ENCODE measurements around the gene LSMEM2.

LSMEM2 gene

GRCh38 chr3:50262778-50263177, 16.1 kb upstream of the LSMEM2 start:
- Histone ChIP-seq H3K79me2 (ENCODE audit: control insufficient read depth, insufficient read depth, low read length, poor library complexity) (peaks cover 14% of the 10 kb centered on the region), H3K79me1 (ENCODE audit: low read length) (peaks cover 43% of the 10 kb centered on the region), H3K9ac (ENCODE audit: low read length) (no peak overlapping the region), H3K27ac (ENCODE audit: low read depth, low read length) (no peak overlapping the region), H2AFZ (ENCODE audit: insufficient read depth, low read length, poor library complexity) (no peak overlapping the region), H3K4me2 (ENCODE audit: low read length) (no peak overlapping the region), H3K14ac (ENCODE audit: low read length) (peak overlapping the region; percentile 40), H3K18ac (ENCODE audit: low read length) (peak overlapping the region; percentile 25), H3K27me3 (ENCODE audit: insufficient read depth, low read length) (no peaks in the 10 kb centered on the region), H3K4me1 (ENCODE audit: control insufficient read depth in 1 of 2, insufficient read depth in 2 of 2, low read length in 2 of 2) (peaks cover 38 to 44% of the 10 kb centered on the region in 2 experiments), H4K12ac (ENCODE audit: low read depth, low read length) (no peak overlapping the region), H4K91ac (ENCODE audit: low read depth, low read length) (peak overlapping the region; percentile 41), H3K4me3 (ENCODE audit: low read depth, low read length) (no peak overlapping the region), H2BK5ac (ENCODE audit: low read depth, low read length, poor library complexity) (no peak overlapping the region), H3K36me3 (ENCODE audit: control insufficient read depth in 1 of 2, insufficient read depth in 2 of 2, low read length in 2 of 2) (peaks cover 12 to 13% of the 10 kb centered on the region in 2 experiments), H3K4ac (ENCODE audit: low read depth, low read length) (no peak overlapping the region), H3K9me3 (ENCODE audit: insufficient read depth, low read depth, low read length) (no peaks in the 10 kb centered on the region), H2BK120ac (ENCODE audit: insufficient read depth, low read length, poor library complexity) (no peak overlapping the region), H2AK5ac (ENCODE audit: low read length) (peak overlapping the region; percentile 6), H3K23ac (ENCODE audit: low read length) (no peak overlapping the region), H4K8ac (ENCODE audit: low read depth, low read length) (no peak overlapping the region), H2BK12ac (ENCODE audit: low read length) (peak overlapping the region; percentile 66)
- no CpG with 5 or more reads among the region's 7 CpGs for WGBS (ENCODE audit: extremely low coverage, insufficient coverage, insufficient read length)
- no peak for DNase-seq

GRCh38 chr3:50263478-50264382, 15.2 kb upstream of the LSMEM2 start:
- peak overlapping the region; percentile 91 for H2BK5ac ChIP-seq (ENCODE audit: low read depth, low read length, poor library complexity)
- H2BK12ac ChIP-seq (ENCODE audit: low read length), result peak overlapping the region; percentile 95
- H3K4ac ChIP-seq (ENCODE audit: low read depth, low read length), result peak overlapping the region; percentile 61
- H2AFZ ChIP-seq (ENCODE audit: insufficient read depth, low read length, poor library complexity), result peak overlapping the region; percentile 35
- peaks cover 39 to 44% of the 10 kb centered on the region in 2 experiments for H3K4me1 ChIP-seq (ENCODE audit: control insufficient read depth in 1 of 2, insufficient read depth in 2 of 2, low read length in 2 of 2)
- H3K27me3 ChIP-seq (ENCODE audit: insufficient read depth, low read length), result no peaks in the 10 kb centered on the region
- H3K4me3 ChIP-seq (ENCODE audit: low read depth, low read length), result no peak overlapping the region
- H3K79me1 ChIP-seq (ENCODE audit: low read length), result peaks cover 43% of the 10 kb centered on the region
- peak overlapping the region; percentile 96 for H3K14ac ChIP-seq (ENCODE audit: low read length)
- peaks cover 14% of the 10 kb centered on the region for H3K79me2 ChIP-seq (ENCODE audit: control insufficient read depth, insufficient read depth, low read length, poor library complexity)
- H3K18ac ChIP-seq (ENCODE audit: low read length), result peak overlapping the region; percentile 88
- no peak overlapping the region for H3K23ac ChIP-seq (ENCODE audit: low read length)
- H2AK5ac ChIP-seq (ENCODE audit: low read length), result peak overlapping the region; percentile 94
- WGBS (ENCODE audit: extremely low coverage, insufficient coverage, insufficient read length), result no CpG with 5 or more reads among the region's 6 CpGs
- peak overlapping the region; percentile 44 for H3K4me2 ChIP-seq (ENCODE audit: low read length)
- peak in 1 of 2 donors; percentile 21 for DNase-seq
- peak overlapping the region; percentile 20 for H3K9ac ChIP-seq (ENCODE audit: low read length)
- no peaks in the 10 kb centered on the region for H3K9me3 ChIP-seq (ENCODE audit: insufficient read depth, low read depth, low read length)
- H4K8ac ChIP-seq (ENCODE audit: low read depth, low read length), result peak overlapping the region; percentile 87
- H2BK120ac ChIP-seq (ENCODE audit: insufficient read depth, low read length, poor library complexity), result peak overlapping the region; percentile 96
- peak overlapping the region; percentile 93 for H3K27ac ChIP-seq (ENCODE audit: low read depth, low read length)
- peak overlapping the region; percentile 51 for H4K12ac ChIP-seq (ENCODE audit: low read depth, low read length)
- peaks cover 3 to 5% of the 10 kb centered on the region in 2 experiments for H3K36me3 ChIP-seq (ENCODE audit: control insufficient read depth in 1 of 2, insufficient read depth in 2 of 2, low read length in 2 of 2)
- peak overlapping the region; percentile 97 for H4K91ac ChIP-seq (ENCODE audit: low read depth, low read length)

- Histone ChIP-seq H3K4me2 (ENCODE audit: low read length) (peak overlapping the region; percentile 44), H3K79me1 (ENCODE audit: low read length) (peaks cover 41% of the 10 kb centered on the region), H2BK120ac (ENCODE audit: insufficient read depth, low read length, poor library complexity) (peak overlapping the region; percentile 96), H4K91ac (ENCODE audit: low read depth, low read length) (peak overlapping the region; percentile 97), H3K27ac (ENCODE audit: low read depth, low read length) (peak overlapping the region; percentile 93), H3K23ac (ENCODE audit: low read length) (no peak overlapping the region), H2AFZ (ENCODE audit: insufficient read depth, low read length, poor library complexity) (peak overlapping the region; percentile 35), H4K12ac (ENCODE audit: low read depth, low read length) (peak overlapping the region; percentile 51), H3K79me2 (ENCODE audit: control insufficient read depth, insufficient read depth, low read length, poor library complexity) (peaks cover 14% of the 10 kb centered on the region), H3K18ac (ENCODE audit: low read length) (peak overlapping the region; percentile 88), H3K4ac (ENCODE audit: low read depth, low read length) (peak overlapping the region; percentile 61), H2BK5ac (ENCODE audit: low read depth, low read length, poor library complexity) (peak overlapping the region; percentile 91), H3K14ac (ENCODE audit: low read length) (peak overlapping the region; percentile 96), H2BK12ac (ENCODE audit: low read length) (peak overlapping the region; percentile 95), H2AK5ac (ENCODE audit: low read length) (peak overlapping the region; percentile 94), H4K8ac (ENCODE audit: low read depth, low read length) (peak overlapping the region; percentile 87), H3K27me3 (ENCODE audit: insufficient read depth, low read length) (no peaks in the 10 kb centered on the region), H3K4me3 (ENCODE audit: low read depth, low read length) (no peak overlapping the region), H3K9me3 (ENCODE audit: insufficient read depth, low read depth, low read length) (no peaks in the 10 kb centered on the region), H3K36me3 (ENCODE audit: control insufficient read depth in 1 of 2, insufficient read depth in 2 of 2, low read length in 2 of 2) (peaks cover 0 to 1% of the 10 kb centered on the region in 2 experiments), H3K4me1 (ENCODE audit: control insufficient read depth in 1 of 2, insufficient read depth in 2 of 2, low read length in 2 of 2) (peaks cover 45 to 48% of the 10 kb centered on the region in 2 experiments), H3K9ac (ENCODE audit: low read length) (peak overlapping the region; percentile 20)
- DNase-seq, result peak; percentile 89 to 93
- WGBS (ENCODE audit: extremely low coverage, insufficient coverage, insufficient read length), result no CpG with 5 or more reads among the region's 7 CpGs
Observed at GRCh38 chr3:50264383-50264963, 14.4 kb upstream of the LSMEM2 start.

GRCh38 chr3:50264964-50265485, 13.9 kb upstream of the LSMEM2 start:
- peak overlapping the region; percentile 62 for H2BK120ac ChIP-seq (ENCODE audit: insufficient read depth, low read length, poor library complexity)
- H3K27ac ChIP-seq (ENCODE audit: low read depth, low read length), result peak overlapping the region; percentile 41
- H4K8ac ChIP-seq (ENCODE audit: low read depth, low read length), result peak overlapping the region; percentile 80
- peaks cover 46 to 49% of the 10 kb centered on the region in 2 experiments for H3K4me1 ChIP-seq (ENCODE audit: control insufficient read depth in 1 of 2, insufficient read depth in 2 of 2, low read length in 2 of 2)
- H3K79me2 ChIP-seq (ENCODE audit: control insufficient read depth, insufficient read depth, low read length, poor library complexity), result peaks cover 14% of the 10 kb centered on the region
- no peak overlapping the region for H3K9ac ChIP-seq (ENCODE audit: low read length)
- H2AK5ac ChIP-seq (ENCODE audit: low read length), result peak overlapping the region; percentile 53
- no peak overlapping the region for H3K23ac ChIP-seq (ENCODE audit: low read length)
- H4K91ac ChIP-seq (ENCODE audit: low read depth, low read length), result peak overlapping the region; percentile 98
- no peak overlapping the region for H3K4me2 ChIP-seq (ENCODE audit: low read length)
- H3K18ac ChIP-seq (ENCODE audit: low read length), result peak overlapping the region; percentile 56
- no peaks in the 10 kb centered on the region for H3K36me3 ChIP-seq (ENCODE audit: control insufficient read depth in 1 of 2, insufficient read depth in 2 of 2, low read length in 2 of 2)
- H2BK5ac ChIP-seq (ENCODE audit: low read depth, low read length, poor library complexity), result peak overlapping the region; percentile 81
- peak overlapping the region; percentile 49 for H3K4ac ChIP-seq (ENCODE audit: low read depth, low read length)
- H3K79me1 ChIP-seq (ENCODE audit: low read length), result peaks cover 40% of the 10 kb centered on the region
- peak overlapping the region; percentile 98 for H2BK12ac ChIP-seq (ENCODE audit: low read length)
- WGBS (ENCODE audit: extremely low coverage, insufficient coverage, insufficient read length), result no CpG with 5 or more reads among the region's 7 CpGs
- peak overlapping the region; percentile 12 for H4K12ac ChIP-seq (ENCODE audit: low read depth, low read length)
- no peak overlapping the region for H2AFZ ChIP-seq (ENCODE audit: insufficient read depth, low read length, poor library complexity)
- H3K4me3 ChIP-seq (ENCODE audit: low read depth, low read length), result no peak overlapping the region
- H3K14ac ChIP-seq (ENCODE audit: low read length), result peak overlapping the region; percentile 92
- H3K9me3 ChIP-seq (ENCODE audit: insufficient read depth, low read depth, low read length), result no peaks in the 10 kb centered on the region
- H3K27me3 ChIP-seq (ENCODE audit: insufficient read depth, low read length), result no peaks in the 10 kb centered on the region
- DNase-seq, result peak; percentile 90 to 91

All from trophoblast cell (in vitro differentiated cells and primary cell).